GM12878 (cell line): ENCODE measurements around the gene ARSI. TPM values are rescaled to one million over a fixed set of nuclear protein-coding genes. Genes with fewer than 3 reads are reported as not detected.

Experiments
- ATAC-seq: fragments of 200-7000 bp; cut with Tn5 transposase; 3 replicates; pipeline ENCODE4 v1.9.1; 2020; ENCODE audit warnings: mild to moderate bottlenecking, moderate library complexity
- BruUV-seq: library from RNA; stranded (reverse); fragments of 400-500 nt; replicated peaks from 2 replicates; lab custom pipeline; 2021; lab: Mats Ljungman, UMichigan
- CTCF ChIA-PET: fragments of 300-600 bp; sonication (Branson Sonifier 250); formaldehyde crosslinking; extraction: SDS; loops from one replicate; lab custom pipeline; 2021; ENCODE audit warnings: inconsistent platforms; lab: Yijun Ruan, JAX
- POLR2A ChIA-PET: fragments of 350-600 bp; formaldehyde crosslinking; extraction: SDS; loops from one replicate; lab custom pipeline; 2021; ENCODE audit warnings: inconsistent platforms; lab: Charles Lee
- RAD21 ChIA-PET: fragments of 300-600 bp; sonication (Branson Sonifier 250); formaldehyde crosslinking; loops from one replicate; lab custom pipeline; 2023; ENCODE audit warnings: antibody characterized with exemption; ENCODE audit not compliant: unreplicated experiment; lab: Charles Lee
- SMC1A ChIA-PET: fragments of 300-600 bp; sonication (Branson Sonifier 250); formaldehyde crosslinking; loops from one replicate; lab custom pipeline; 2023; ENCODE audit not compliant: unreplicated experiment, uncharacterized antibody; lab: Charles Lee
- DNase-seq: peaks from one replicate; pipeline ENCODE4 v3.0.0-alpha.2; 2011; ENCODE audit warnings: low read depth, low spot score
- FAIRE-seq: peaks from 3 replicates; lab custom pipeline; 2011; peaks lifted over from hg19 to GRCh38; lab: Jason Lieb, UNC
- H2AFZ ChIP-seq: 2 replicates; pipeline ENCODE4 v1.6.0; 2011; ENCODE audit warnings: low read depth, low read length, control low read depth; ENCODE audit not compliant: control insufficient read depth
- H3K27ac ChIP-seq: 2 replicates; pipeline ENCODE4 v1.5.1; 2011; ENCODE audit warnings: control low read depth; ENCODE audit not compliant: control insufficient read depth, insufficient read depth
- H3K27me3 ChIP-seq, 2 experiments: replicated peaks in 1 of 2; 2 replicates each; pipeline versions ENCODE4 v1.6.0 to v1.6.1; 2011; ENCODE audit warnings: low read length in 1 of 2; ENCODE audit not compliant: control insufficient read depth in 2 of 2, insufficient read depth in 2 of 2
- H3K36me3 ChIP-seq, 2 experiments: 2 replicates each; pipeline ENCODE4 v1.5.1; 2011; ENCODE audit warnings: low read length in 1 of 2; ENCODE audit not compliant: control insufficient read depth in 2 of 2, insufficient read depth in 2 of 2
- H3K4me1 ChIP-seq: 2 replicates; pipeline ENCODE4 v1.6.1; 2011; ENCODE audit warnings: mild to moderate bottlenecking, low read length, moderate library complexity, mixed read lengths; ENCODE audit not compliant: control insufficient read depth, insufficient read depth
- H3K4me2 ChIP-seq: 2 replicates; pipeline ENCODE4 v1.6.0; 2011; ENCODE audit warnings: control low read depth; ENCODE audit not compliant: control insufficient read depth, insufficient read depth
- H3K4me3 ChIP-seq: fragments of 200-600 bp; sonication (generic); 2 replicates; pipeline ENCODE4 v1.5.1; 2016
- H3K79me2 ChIP-seq: 2 replicates; pipeline ENCODE4 v1.6.0; 2011; ENCODE audit warnings: low read length; ENCODE audit not compliant: control insufficient read depth, insufficient read depth
- H3K9ac ChIP-seq: 2 replicates; pipeline ENCODE4 v1.8.0; 2011; ENCODE audit warnings: low read length, control low read depth, mixed read lengths; ENCODE audit not compliant: control insufficient read depth, insufficient read depth
- H3K9me3 ChIP-seq: replicated peaks from 3 replicates; pipeline ENCODE4 v1.5.1; 2011; ENCODE audit warnings: mild to moderate bottlenecking, low read length; ENCODE audit not compliant: control insufficient read depth, insufficient read depth
- H4K20me1 ChIP-seq: 2 replicates; pipeline ENCODE4 v1.6.0; 2011; ENCODE audit not compliant: control insufficient read depth, insufficient read depth
- BACH1 ChIP-seq: fragments of 450-650 bp; IDR thresholded peaks from 2 replicates; pipeline ENCODE4 v1.6.1; 2017; ENCODE audit warnings: mild to moderate bottlenecking, borderline replicate concordance
- CREM ChIP-seq: IDR thresholded peaks from 2 replicates; pipeline ENCODE4 v1.6.1; 2014; ENCODE audit warnings: antibody characterized with exemption, low read depth
- ESRRA ChIP-seq: IDR thresholded peaks from 2 replicates; pipeline ENCODE4 v1.6.1; 2012; ENCODE audit warnings: mild to moderate bottlenecking, low read length, improper control_type of control experiment
- HDGF ChIP-seq: fragments of 450-650 bp; IDR thresholded peaks from 2 replicates; pipeline ENCODE4 v1.6.1; 2016; ENCODE audit warnings: antibody characterized with exemption
- MEF2A ChIP-seq: IDR thresholded peaks from 2 replicates; pipeline ENCODE4 v1.6.1; 2011; ENCODE audit warnings: low read depth, mild to moderate bottlenecking, low read length, moderate library complexity; ENCODE audit not compliant: insufficient read depth
- MTA2 ChIP-seq: fragments of 450-650 bp; IDR thresholded peaks from 2 replicates; pipeline ENCODE4 v1.6.1; 2016; ENCODE audit warnings: low read depth, mild to moderate bottlenecking, moderate library complexity
- MTA3 ChIP-seq: IDR thresholded peaks from 2 replicates; pipeline ENCODE4 v1.6.1; 2012; ENCODE audit warnings: low read length, inconsistent platforms, borderline replicate concordance
- NR2F1 ChIP-seq: fragments of 450-650 bp; conservative IDR thresholded peaks from 2 replicates; pipeline ENCODE4 v1.6.1; 2017; ENCODE audit warnings: mild to moderate bottlenecking
- PAX8 ChIP-seq: fragments of 450-650 bp; IDR thresholded peaks from 2 replicates; pipeline ENCODE4 v1.6.1; 2017; ENCODE audit warnings: mild to moderate bottlenecking, moderate library complexity
- PML ChIP-seq: IDR thresholded peaks from 2 replicates; pipeline ENCODE4 v1.6.1; 2012; ENCODE audit warnings: low read length, inconsistent platforms
- SRF ChIP-seq, 2 experiments: IDR thresholded peaks; 2 replicates each; pipeline ENCODE4 v1.6.1; 2011; ENCODE audit warnings: low read depth in 2 of 2, low read length in 2 of 2, mild to moderate bottlenecking in 1 of 2, moderate library complexity in 1 of 2
- ZNF207 ChIP-seq: fragments of 450-650 bp; IDR thresholded peaks from 2 replicates; pipeline ENCODE4 v1.6.1; 2014; ENCODE audit warnings: antibody characterized with exemption, mild to moderate bottlenecking, borderline replicate concordance
- ZSCAN29 ChIP-seq: fragments of 450-650 bp; IDR thresholded peaks from 2 replicates; pipeline ENCODE4 v1.6.1; 2017; ENCODE audit warnings: mild to moderate bottlenecking, moderate library complexity
- WGBS: methylation state at CpG from one replicate; pipeline ENCODE4 v1.1.6; 2016; ENCODE audit warnings: low lambda C conversion rate; ENCODE audit not compliant: insufficient replicate concordance, insufficient coverage; ENCODE audit errors: missing lambda C conversion rate; 5-methylcytosine and 5-hydroxymethylcytosine counted together
- in situ Hi-C: fragments of 300-500 bp; cut with MboI; formaldehyde crosslinking; loops from 9 replicates; pipeline ENCODE4 v1.14.3; 2018; ENCODE audit warnings: mixed read lengths
- intact Hi-C: fragments of 100-400 bp; cut with micrococcal nuclease; formaldehyde crosslinking; loops from one replicate; pipeline ENCODE4 v1.14.2; 2022; ENCODE audit not compliant: unreplicated experiment
- polyA plus RNA-seq, 11 experiments: library from polyadenylated mRNA; depleted of rRNA in 4 of 11; unstranded in 6 of 11; stranded (reverse) in 5 of 11; fragments of >200 nt; fragmentation: Nextera tagmentation in 4 of 11; fragmentation: Illumina TruSeq in 1 of 11; extraction: Ambion mirVana in 4 of 11; extraction: Trizol in 1 of 11; gene quantifications; 1 replicate in 1 of 11; 2 replicates in 10 of 11; pipeline versions ENCODE4 v1.2.1 to v1.2.3, GENCODE V29; 2011 to 2016; ENCODE audit warnings: inconsistent platforms in 2 of 11, missing spikeins in 2 of 11, low read depth in 1 of 11
- total RNA-seq, 4 experiments: library from RNA; depleted of rRNA in 3 of 4; stranded (reverse); fragments of >200 nt in 3 of 4; fragmentation: Illumina TruSeq in 1 of 4; extraction: Trizol in 1 of 4; gene quantifications; 2 replicates each; pipeline versions ENCODE4 v1.2.1 to v1.2.3, GENCODE V29; 2013 to 2021
- TF ChIP-seq, protein P1 (sequence below): fragments of 450-650 bp; IDR thresholded peaks from 2 replicates; pipeline ENCODE4 v1.6.1; 2017; ENCODE audit warnings: borderline replicate concordance
- TF ChIP-seq, protein P2 (sequence below): fragments of 450-650 bp; IDR thresholded peaks from 2 replicates; pipeline ENCODE4 v1.6.1; 2014; ENCODE audit warnings: mild to moderate bottlenecking
- TF ChIP-seq, protein P3 (sequence below): IDR thresholded peaks from 2 replicates; pipeline ENCODE4 v1.6.1; 2011; ENCODE audit warnings: low read depth, low read length, improper control_type of control experiment, borderline replicate concordance
- TF ChIP-seq, protein P4 (sequence below): fragments of 450-650 bp; IDR thresholded peaks from 2 replicates; pipeline ENCODE4 v1.6.1; 2016; ENCODE audit warnings: mild to moderate bottlenecking, moderate library complexity, borderline replicate concordance
- TF ChIP-seq, protein P5 (sequence below): IDR thresholded peaks from 2 replicates; pipeline ENCODE4 v1.6.1; 2012; ENCODE audit warnings: low read depth, low read length, improper control_type of control experiment

Gene ARSI
- total and polyA plus RNA-seq, 10 of the 15 experiments (the other 5 are each of a cell fraction or from before 2014, with no cell fraction given): not detected

DNA sequence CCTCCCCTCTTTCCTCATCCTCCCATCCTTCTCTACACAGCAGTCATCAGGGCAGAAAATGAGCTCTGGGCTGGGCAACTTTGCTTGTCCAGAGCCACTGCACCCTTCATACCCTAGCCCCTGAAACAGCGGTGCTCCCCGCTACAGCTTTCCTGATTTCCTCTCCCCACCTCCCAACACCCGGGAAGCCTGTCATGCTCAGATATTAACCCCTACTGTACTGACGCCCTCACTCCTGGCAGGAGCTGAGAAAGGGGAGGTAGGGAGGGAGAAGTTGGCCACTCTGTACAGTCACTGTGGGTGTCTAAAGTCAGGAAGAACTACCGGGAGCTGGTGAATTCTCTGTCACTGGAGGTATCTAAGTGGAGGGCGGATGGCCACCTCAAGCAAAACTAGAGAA is 13.9 kb downstream of the ARSI start:
- Histone ChIP-seq H3K9me3 (no peaks in the 10 kb centered on the region), H3K9ac (no peak overlapping the region), H3K27me3 (no peaks in the 10 kb centered on the region; a peak in 1 of 4 replicates), H3K36me3 (no peaks in the 10 kb centered on the region), H4K20me1 (no peaks in the 10 kb centered on the region), H2AFZ (no peak overlapping the region), H3K27ac (no peak overlapping the region), H3K4me2 (no peak overlapping the region), H3K4me3 (no peak overlapping the region), H3K4me1 (no peaks in the 10 kb centered on the region), H3K79me2 (no peaks in the 10 kb centered on the region)
- TF ChIP-seq, protein P1, sequence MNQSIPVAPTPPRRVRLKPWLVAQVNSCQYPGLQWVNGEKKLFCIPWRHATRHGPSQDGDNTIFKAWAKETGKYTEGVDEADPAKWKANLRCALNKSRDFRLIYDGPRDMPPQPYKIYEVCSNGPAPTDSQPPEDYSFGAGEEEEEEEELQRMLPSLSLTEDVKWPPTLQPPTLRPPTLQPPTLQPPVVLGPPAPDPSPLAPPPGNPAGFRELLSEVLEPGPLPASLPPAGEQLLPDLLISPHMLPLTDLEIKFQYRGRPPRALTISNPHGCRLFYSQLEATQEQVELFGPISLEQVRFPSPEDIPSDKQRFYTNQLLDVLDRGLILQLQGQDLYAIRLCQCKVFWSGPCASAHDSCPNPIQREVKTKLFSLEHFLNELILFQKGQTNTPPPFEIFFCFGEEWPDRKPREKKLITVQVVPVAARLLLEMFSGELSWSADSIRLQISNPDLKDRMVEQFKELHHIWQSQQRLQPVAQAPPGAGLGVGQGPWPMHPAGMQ: no peak
- TF ChIP-seq PAX8 (no peak), MTA2 (no peak), MEF2A (no peak), CREM (no peak), NR2F1 (no peak), ZNF207 (no peak), HDGF (no peak), ZSCAN29 (no peak), MTA3 (no peak), PML (no peak), ESRRA (no peak), BACH1 (no peak), SRF (IDR thresholded peaks at IDR 0.05; ENCODE audit: low read depth in 2 of 2, low read length in 2 of 2) (no peak)
- TF ChIP-seq, protein P2, sequence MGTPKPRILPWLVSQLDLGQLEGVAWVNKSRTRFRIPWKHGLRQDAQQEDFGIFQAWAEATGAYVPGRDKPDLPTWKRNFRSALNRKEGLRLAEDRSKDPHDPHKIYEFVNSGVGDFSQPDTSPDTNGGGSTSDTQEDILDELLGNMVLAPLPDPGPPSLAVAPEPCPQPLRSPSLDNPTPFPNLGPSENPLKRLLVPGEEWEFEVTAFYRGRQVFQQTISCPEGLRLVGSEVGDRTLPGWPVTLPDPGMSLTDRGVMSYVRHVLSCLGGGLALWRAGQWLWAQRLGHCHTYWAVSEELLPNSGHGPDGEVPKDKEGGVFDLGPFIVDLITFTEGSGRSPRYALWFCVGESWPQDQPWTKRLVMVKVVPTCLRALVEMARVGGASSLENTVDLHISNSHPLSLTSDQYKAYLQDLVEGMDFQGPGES: no peak
- TF ChIP-seq, protein P3, sequence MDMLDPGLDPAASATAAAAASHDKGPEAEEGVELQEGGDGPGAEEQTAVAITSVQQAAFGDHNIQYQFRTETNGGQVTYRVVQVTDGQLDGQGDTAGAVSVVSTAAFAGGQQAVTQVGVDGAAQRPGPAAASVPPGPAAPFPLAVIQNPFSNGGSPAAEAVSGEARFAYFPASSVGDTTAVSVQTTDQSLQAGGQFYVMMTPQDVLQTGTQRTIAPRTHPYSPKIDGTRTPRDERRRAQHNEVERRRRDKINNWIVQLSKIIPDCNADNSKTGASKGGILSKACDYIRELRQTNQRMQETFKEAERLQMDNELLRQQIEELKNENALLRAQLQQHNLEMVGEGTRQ: no peak
- TF ChIP-seq, protein P4, sequence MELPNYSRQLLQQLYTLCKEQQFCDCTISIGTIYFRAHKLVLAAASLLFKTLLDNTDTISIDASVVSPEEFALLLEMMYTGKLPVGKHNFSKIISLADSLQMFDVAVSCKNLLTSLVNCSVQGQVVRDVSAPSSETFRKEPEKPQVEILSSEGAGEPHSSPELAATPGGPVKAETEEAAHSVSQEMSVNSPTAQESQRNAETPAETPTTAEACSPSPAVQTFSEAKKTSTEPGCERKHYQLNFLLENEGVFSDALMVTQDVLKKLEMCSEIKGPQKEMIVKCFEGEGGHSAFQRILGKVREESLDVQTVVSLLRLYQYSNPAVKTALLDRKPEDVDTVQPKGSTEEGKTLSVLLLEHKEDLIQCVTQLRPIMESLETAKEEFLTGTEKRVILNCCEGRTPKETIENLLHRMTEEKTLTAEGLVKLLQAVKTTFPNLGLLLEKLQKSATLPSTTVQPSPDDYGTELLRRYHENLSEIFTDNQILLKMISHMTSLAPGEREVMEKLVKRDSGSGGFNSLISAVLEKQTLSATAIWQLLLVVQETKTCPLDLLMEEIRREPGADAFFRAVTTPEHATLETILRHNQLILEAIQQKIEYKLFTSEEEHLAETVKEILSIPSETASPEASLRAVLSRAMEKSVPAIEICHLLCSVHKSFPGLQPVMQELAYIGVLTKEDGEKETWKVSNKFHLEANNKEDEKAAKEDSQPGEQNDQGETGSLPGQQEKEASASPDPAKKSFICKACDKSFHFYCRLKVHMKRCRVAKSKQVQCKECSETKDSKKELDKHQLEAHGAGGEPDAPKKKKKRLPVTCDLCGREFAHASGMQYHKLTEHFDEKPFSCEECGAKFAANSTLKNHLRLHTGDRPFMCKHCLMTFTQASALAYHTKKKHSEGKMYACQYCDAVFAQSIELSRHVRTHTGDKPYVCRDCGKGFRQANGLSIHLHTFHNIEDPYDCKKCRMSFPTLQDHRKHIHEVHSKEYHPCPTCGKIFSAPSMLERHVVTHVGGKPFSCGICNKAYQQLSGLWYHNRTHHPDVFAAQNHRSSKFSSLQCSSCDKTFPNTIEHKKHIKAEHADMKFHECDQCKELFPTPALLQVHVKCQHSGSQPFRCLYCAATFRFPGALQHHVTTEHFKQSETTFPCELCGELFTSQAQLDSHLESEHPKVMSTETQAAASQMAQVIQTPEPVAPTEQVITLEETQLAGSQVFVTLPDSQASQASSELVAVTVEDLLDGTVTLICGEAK: no peak
- TF ChIP-seq, protein P5, sequence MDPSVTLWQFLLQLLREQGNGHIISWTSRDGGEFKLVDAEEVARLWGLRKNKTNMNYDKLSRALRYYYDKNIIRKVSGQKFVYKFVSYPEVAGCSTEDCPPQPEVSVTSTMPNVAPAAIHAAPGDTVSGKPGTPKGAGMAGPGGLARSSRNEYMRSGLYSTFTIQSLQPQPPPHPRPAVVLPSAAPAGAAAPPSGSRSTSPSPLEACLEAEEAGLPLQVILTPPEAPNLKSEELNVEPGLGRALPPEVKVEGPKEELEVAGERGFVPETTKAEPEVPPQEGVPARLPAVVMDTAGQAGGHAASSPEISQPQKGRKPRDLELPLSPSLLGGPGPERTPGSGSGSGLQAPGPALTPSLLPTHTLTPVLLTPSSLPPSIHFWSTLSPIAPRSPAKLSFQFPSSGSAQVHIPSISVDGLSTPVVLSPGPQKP: no peak
- BruUV-seq: no TSS peak
- ChIA-PET CTCF (interaction anchor here (0.5 kb wide), 1 partner anchor 150 kb away, joined by 3 read pairs; no protein-coding TSS in a partner anchor), SMC1A (no interaction called here), RAD21 (no interaction called here), POLR2A (no interaction called here)
- FAIRE-seq (no peak), ATAC-seq (no peak), DNase-seq (no peak)
- WGBS: 12% methylated on average over 6 of the region's 6 CpGs
- intact Hi-C loops (no loop called here), in situ Hi-C loops (no loop called here)
